Central memory CD4-positive, alpha-beta T cell (primary cell): ENCODE data around the gene RBPJ.

Source experiments
- DNase-seq: peaks from one replicate; pipeline ENCODE4 v3.0.0; 2022

The RBPJ gene

GRCh38 chr4:26463386-26463785 lies 142.6 kb downstream of the RBPJ start:
- DNase-seq: no peak

GRCh38 chr4:26464420-26465095 lies 143.7 kb downstream of the RBPJ start:
- DNase-seq: no peak

- DNase-seq: no peak
These were observed 145.9 kb downstream of the RBPJ start for GRCh38 chr4:26466578-26467270.

- DNase-seq: no peak
These were observed 146.9 kb downstream of the RBPJ start for GRCh38 chr4:26467724-26468123.

GRCh38 chr4:26468283-26468949 lies 147.6 kb downstream of the RBPJ start:
- no peak for DNase-seq

- DNase-seq: no peak
These were observed 148.2 kb downstream of the RBPJ start for GRCh38 chr4:26468977-26469376.

GRCh38 chr4:26471890-26472289 lies 151.1 kb downstream of the RBPJ start:
- DNase-seq: no peak

- DNase-seq: no peak
These were observed 153.1 kb downstream of the RBPJ start for GRCh38 chr4:26473893-26474292.

- no peak for DNase-seq
These were observed 153.7 kb downstream of the RBPJ start for GRCh38 chr4:26474551-26474950.

- no peak for DNase-seq
These were observed 154.9 kb downstream of the RBPJ start for GRCh38 chr4:26475716-26476115.

- DNase-seq: no peak
These were observed 155.7 kb downstream of the RBPJ start for GRCh38 chr4:26476545-26476944.

GRCh38 chr4:26478330-26478729 lies 157.5 kb downstream of the RBPJ start:
- no peak for DNase-seq

- DNase-seq: no peak
These were observed 162.0 kb downstream of the RBPJ start for GRCh38 chr4:26482508-26483462.

GRCh38 chr4:26484032-26484515 lies 163.3 kb downstream of the RBPJ start:
- DNase-seq: no peak

GRCh38 chr4:26484516-26484915 lies 163.7 kb downstream of the RBPJ start:
- no peak for DNase-seq
